Gastrocnemius medialis (tissue), 4 donors: Measurements from ENCODE around the gene SPACDR. TPM values are rescaled to one million over a fixed set of nuclear protein-coding genes. Genes with fewer than 3 reads are reported as not detected.

ENCODE experiments used
- ATAC-seq, 2 donors: fragments of 150-250 bp; one replicate each; pipeline ENCODE4 v1.9.1; 2016
- DNase-seq, 2 donors: peaks; one replicate each; pipeline ENCODE4 v3.0.0-alpha.2; 2019
- H3K27ac ChIP-seq, 4 donors: fragments of 200-600 bp; sonication (generic); 1 replicate in 1 of 4; 2 replicates in 3 of 4; pipeline ENCODE4 v1.5.1; 2016 to 2018; ENCODE audit warnings: mild to moderate bottlenecking in 2 of 4, moderate library complexity in 1 of 4
- H3K27me3 ChIP-seq, 3 donors: fragments of 200-600 bp; sonication (generic) in 2 of 3; 1 replicate in 1 of 3; 2 replicates in 2 of 3; pipeline versions ENCODE4 v1.5.1 to v1.6.0; 2016 to 2019; ENCODE audit warnings: mild to moderate bottlenecking in 1 of 3, moderate library complexity in 1 of 3
- H3K36me3 ChIP-seq, 2 donors: fragments of 200-600 bp; sonication (generic) in 1 of 2; one replicate each; pipeline ENCODE4 v1.5.1; 2017 to 2018
- H3K4me1 ChIP-seq, 2 donors: fragments of 200-600 bp; sonication (generic) in 1 of 2; one replicate each; pipeline ENCODE4 v1.5.1; 2016 to 2017; ENCODE audit warnings: mild to moderate bottlenecking in 2 of 2
- H3K4me3 ChIP-seq, 4 donors: fragments of 200-600 bp; sonication (generic) in 3 of 4; 1 replicate in 1 of 4; 2 replicates in 3 of 4; pipeline ENCODE4 v1.5.1; 2016 to 2019; ENCODE audit warnings: mild to moderate bottlenecking in 2 of 4
- H3K9me3 ChIP-seq, 3 donors: fragments of 200-600 bp; sonication (generic) in 2 of 3; 1 replicate in 1 of 3; 2 replicates in 2 of 3; pipeline ENCODE4 v1.5.1; 2016 to 2019
- CTCF ChIP-seq, 5 experiments: fragments of 450-650 bp in 3 of 5; fragments of 200-600 bp in 2 of 5; sonication (generic) in 2 of 5; IDR thresholded peaks in 4 of 5; conservative IDR thresholded peaks in 1 of 5; 1 replicate in 4 of 5; 2 replicates in 1 of 5; pipeline ENCODE4 v1.5.1; 2016 to 2019; ENCODE audit warnings: antibody characterized with exemption in 5 of 5, mild to moderate bottlenecking in 3 of 5, moderate library complexity in 3 of 5
- POLR2A ChIP-seq, 2 donors: fragments of 450-650 bp; IDR thresholded peaks; one replicate each; pipeline ENCODE4 v1.6.1; 2017; ENCODE audit warnings: antibody characterized with exemption in 2 of 2, mild to moderate bottlenecking in 2 of 2, moderate library complexity in 2 of 2
- in situ Hi-C, 4 donors: fragments of 200-750 bp; cut with MboI; loops; one replicate each; pipeline versions ENCODE4 v1.15.0 to v1.8.0; 2017; ENCODE audit warnings: low sequenced_read_pairs in 4 of 4
- intact Hi-C: fragments of 100-400 bp; cut with DNase I; formaldehyde crosslinking; loops from one replicate; pipeline ENCODE4 v1.15.1; 2023; ENCODE audit warnings: low total_unique reads
- total RNA-seq, 4 donors: library from RNA; depleted of rRNA; stranded (reverse); fragments of >200 nt; gene quantifications; one replicate each; pipeline versions ENCODE4 v1.1.0 to v1.2.3, GENCODE V29; 2016

SPACDR gene
- total RNA-seq, 4 donors from 2014 or later, result 0.29 TPM; not detected in 3

GRCh38 chr7:100493476-100494264, 29.6 kb upstream of the SPACDR start:
- H3K36me3 ChIP-seq, result no peaks in the 10 kb centered on the region
- no peaks in the 10 kb centered on the region for H3K4me1 ChIP-seq
- no peaks in the 10 kb centered on the region for H3K9me3 ChIP-seq
- ATAC-seq, result no peak
- H3K4me3 ChIP-seq, result peak overlapping the region; percentile 22 to 56 (median 45)
- in situ Hi-C loops, result no loop called here
- no peak overlapping the region for H3K27ac ChIP-seq
- no peak for DNase-seq
- intact Hi-C loops, result no loop called here
- TF ChIP-seq POLR2A (IDR thresholded peaks at IDR 0.05) (no peak), CTCF (IDR thresholded peaks at IDR 0.05 in 4 of 5, conservative IDR thresholded peaks at IDR 0.05 in 1 of 5) (no peak)
- H3K27me3 ChIP-seq, result peaks cover 0 to 15% (median 0%) of the 10 kb centered on the region in 3 donors

DNA sequence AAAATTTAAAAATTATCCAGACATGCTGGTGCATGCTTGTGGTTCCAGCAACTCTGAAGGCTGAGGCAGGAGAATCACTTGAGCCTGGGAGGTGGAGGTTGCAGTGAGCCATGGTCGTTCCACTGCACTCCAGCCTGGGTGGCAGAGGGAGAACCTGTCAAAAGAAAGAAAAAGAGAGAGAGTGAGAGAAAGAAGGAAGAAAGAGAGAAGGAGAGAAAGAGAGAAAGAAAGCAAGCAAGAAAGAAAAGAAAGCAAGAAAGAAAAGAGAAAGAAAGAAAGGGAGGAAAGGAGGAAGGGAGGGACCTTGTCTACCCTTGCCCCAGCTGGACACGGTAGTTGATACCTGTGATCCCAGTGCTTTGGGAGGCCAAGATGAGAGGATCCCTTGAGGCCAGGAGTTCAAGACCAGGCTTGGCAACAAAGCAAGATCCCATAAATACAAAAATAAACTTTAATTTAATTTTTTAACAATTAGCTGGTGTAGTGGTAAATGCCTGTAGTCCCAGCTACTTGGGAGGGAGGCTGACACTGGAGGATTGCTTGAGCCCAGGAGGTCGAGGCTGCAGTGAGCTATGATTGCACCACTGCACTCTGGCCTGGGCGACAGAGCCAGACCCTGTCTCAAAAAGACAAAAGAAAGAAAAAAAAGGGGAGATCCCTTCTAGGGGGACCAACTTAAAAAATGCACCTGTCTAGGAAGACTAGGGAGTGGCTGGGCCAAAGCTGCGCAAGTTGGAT, 28.8 kb upstream of the SPACDR start:
- Histone ChIP-seq H3K4me1 (no peaks in the 10 kb centered on the region), H3K27me3 (peaks cover 0 to 15% (median 0%) of the 10 kb centered on the region in 3 donors), H3K36me3 (no peaks in the 10 kb centered on the region), H3K4me3 (peak overlapping the region in 3 of 4 donors; percentile 38 to 56 (median 52)), H3K9me3 (no peaks in the 10 kb centered on the region), H3K27ac (no peak overlapping the region)
- ATAC-seq, result no peak
- intact Hi-C loops, result no loop called here
- DNase-seq, result no peak
- in situ Hi-C loops, result no loop called here
- TF ChIP-seq POLR2A (IDR thresholded peaks at IDR 0.05), result no peak
- TF ChIP-seq CTCF (IDR thresholded peaks at IDR 0.05 in 4 of 5, conservative IDR thresholded peaks at IDR 0.05 in 1 of 5), result no peak

- ATAC-seq (no peak), DNase-seq (no peak)
- Histone ChIP-seq H3K27ac (no peak overlapping the region), H3K4me1 (no peaks in the 10 kb centered on the region), H3K4me3 (no peak overlapping the region), H3K9me3 (no peaks in the 10 kb centered on the region), H3K36me3 (no peaks in the 10 kb centered on the region), H3K27me3 (peaks cover 0 to 15% (median 0%) of the 10 kb centered on the region in 3 donors)
- in situ Hi-C loops, result no loop called here
- no peak for TF ChIP-seq POLR2A (IDR thresholded peaks at IDR 0.05)
- TF ChIP-seq CTCF (IDR thresholded peaks at IDR 0.05 in 4 of 5, conservative IDR thresholded peaks at IDR 0.05 in 1 of 5), result no peak
- intact Hi-C loops, result no loop called here
Measured at GRCh38 chr7:100491192-100491578, 27.1 kb upstream of the SPACDR start.

DNA sequence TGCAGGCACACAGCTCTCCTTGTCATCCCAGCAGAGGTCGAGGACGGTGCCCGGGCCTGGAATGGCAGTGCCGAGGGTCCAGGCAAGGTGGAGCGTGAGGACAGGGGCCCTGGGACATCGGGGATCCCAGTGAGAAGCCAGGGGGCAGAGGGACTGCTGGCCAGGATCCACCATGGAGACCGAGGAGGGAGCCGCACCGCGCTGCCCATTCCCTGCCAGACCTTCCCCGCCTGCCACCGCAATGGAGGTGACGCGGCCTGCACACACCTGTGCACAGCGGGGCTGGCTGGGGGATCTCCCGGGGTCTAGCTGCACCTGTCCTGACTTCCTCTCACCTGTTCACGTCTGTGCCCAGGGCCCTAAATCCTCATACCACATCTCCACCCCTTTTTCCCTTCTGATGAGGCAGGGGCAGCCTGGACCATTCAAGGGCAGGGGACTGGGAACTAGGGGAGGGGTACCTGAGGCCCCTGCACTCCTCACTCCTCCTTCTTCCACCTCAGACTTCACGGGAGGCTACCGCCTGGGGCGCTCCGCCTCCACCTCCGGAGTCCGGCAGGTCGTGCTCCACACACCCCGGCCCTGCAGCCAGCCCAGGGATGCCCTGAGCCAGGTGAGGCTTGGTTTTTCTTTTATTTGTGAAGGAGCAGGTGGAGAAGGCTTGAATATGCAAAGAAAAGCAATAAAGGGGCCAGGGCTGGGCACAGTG, 26.6 kb upstream of the SPACDR start:
- ATAC-seq (no peak), DNase-seq (no peak)
- Histone ChIP-seq H3K9me3 (no peaks in the 10 kb centered on the region), H3K27ac (no peak overlapping the region), H3K27me3 (peaks cover 0 to 15% (median 0%) of the 10 kb centered on the region in 3 donors), H3K36me3 (no peaks in the 10 kb centered on the region), H3K4me3 (no peak overlapping the region), H3K4me1 (no peaks in the 10 kb centered on the region)
- no peak for TF ChIP-seq POLR2A (IDR thresholded peaks at IDR 0.05)
- no peak for TF ChIP-seq CTCF (IDR thresholded peaks at IDR 0.05 in 4 of 5, conservative IDR thresholded peaks at IDR 0.05 in 1 of 5)
- in situ Hi-C loops (no loop called here), intact Hi-C loops (no loop called here)
